Mesenchymal stem cell (in vitro differentiated cells and primary cell): Measurements from ENCODE around the gene TRHDE.

Source experiments
- DNase-seq: peaks from one replicate; pipeline ENCODE4 v3.0.0-alpha.2; 2013
- H2AFZ ChIP-seq: one replicate; pipeline ENCODE4 v1.6.1; 2013; ENCODE audit warnings: low read depth, mild to moderate bottlenecking, control low read depth, inconsistent platforms, low read length, moderate library complexity
- H2AK5ac ChIP-seq: 2 replicates; pipeline ENCODE4 v1.6.1; 2013; ENCODE audit warnings: low read length, moderate library complexity, mild to moderate bottlenecking, inconsistent platforms; ENCODE audit not compliant: severe bottlenecking
- H2BK120ac ChIP-seq: one replicate; pipeline ENCODE4 v1.6.1; 2013; ENCODE audit warnings: low read depth, mild to moderate bottlenecking, inconsistent platforms, low read length, moderate library complexity
- H2BK12ac ChIP-seq, 2 experiments: one replicate each; pipeline ENCODE4 v1.6.1; 2013; ENCODE audit warnings: inconsistent platforms in 2 of 2, low read length in 2 of 2, mild to moderate bottlenecking in 2 of 2, moderate library complexity in 2 of 2, control low read depth in 1 of 2
- H2BK15ac ChIP-seq: one replicate; pipeline ENCODE4 v1.6.1; 2013; ENCODE audit warnings: mild to moderate bottlenecking, low read depth, inconsistent platforms; ENCODE audit not compliant: poor library complexity, severe bottlenecking
- H2BK5ac ChIP-seq: 2 replicates; pipeline ENCODE4 v1.6.1; 2013; ENCODE audit warnings: low read depth, mild to moderate bottlenecking, low read length, control low read depth, inconsistent platforms; ENCODE audit not compliant: poor library complexity, severe bottlenecking
- H3K14ac ChIP-seq, 2 experiments: one replicate each; pipeline ENCODE4 v1.6.1; 2013; ENCODE audit warnings: inconsistent platforms in 2 of 2, low read length in 2 of 2, control low read depth in 1 of 2, mild to moderate bottlenecking in 1 of 2, moderate library complexity in 1 of 2
- H3K18ac ChIP-seq, 2 experiments: one replicate each; pipeline ENCODE4 v1.6.1; 2013; ENCODE audit warnings: inconsistent platforms in 2 of 2, low read length in 2 of 2, control low read depth in 1 of 2, low read depth in 1 of 2, mild to moderate bottlenecking in 1 of 2
- H3K23ac ChIP-seq, 2 experiments: one replicate each; pipeline ENCODE4 v1.6.1; 2013; ENCODE audit warnings: inconsistent platforms in 2 of 2, low read length in 2 of 2, mild to moderate bottlenecking in 2 of 2, moderate library complexity in 2 of 2, control low read depth in 1 of 2
- H3K27ac ChIP-seq: 2 replicates; pipeline ENCODE4 v1.5.1; 2013; ENCODE audit warnings: mild to moderate bottlenecking, moderate library complexity, low read length, control low read depth, inconsistent platforms; ENCODE audit not compliant: poor library complexity, severe bottlenecking
- H3K27me3 ChIP-seq, 2 experiments: 2 replicates each; pipeline versions ENCODE4 v1.6.1 to v1.7.0; 2013; ENCODE audit warnings: low read length in 2 of 2, mild to moderate bottlenecking in 2 of 2, moderate library complexity in 2 of 2, control low read depth in 1 of 2, inconsistent platforms in 1 of 2; ENCODE audit not compliant: control insufficient read depth in 1 of 2, insufficient read depth in 1 of 2
- H3K36me3 ChIP-seq, 2 experiments: 2 replicates each; pipeline versions ENCODE4 v1.6.1 to v1.7.0; 2013; ENCODE audit warnings: low read length in 2 of 2, control low read depth in 1 of 2, inconsistent platforms in 1 of 2, low read depth in 1 of 2, mild to moderate bottlenecking in 1 of 2; ENCODE audit not compliant: insufficient read depth in 2 of 2, control insufficient read depth in 1 of 2
- H3K4ac ChIP-seq, 2 experiments: one replicate each; pipeline ENCODE4 v1.6.1; 2013; ENCODE audit warnings: inconsistent platforms in 2 of 2, low read length in 2 of 2, mild to moderate bottlenecking in 2 of 2, moderate library complexity in 2 of 2, control low read depth in 1 of 2, low read depth in 1 of 2
- H3K4me1 ChIP-seq: 2 replicates; pipeline ENCODE4 v1.6.1; 2013; ENCODE audit warnings: low read depth, low read length, control low read depth; ENCODE audit not compliant: control insufficient read depth, insufficient read depth
- H3K4me2 ChIP-seq: 2 replicates; pipeline ENCODE4 v1.6.1; 2013; ENCODE audit warnings: low read length, mild to moderate bottlenecking, inconsistent platforms; ENCODE audit not compliant: poor library complexity, severe bottlenecking
- H3K4me3 ChIP-seq, 2 experiments: 2 replicates each; pipeline versions ENCODE4 v1.5.1 to v1.7.0; 2013; ENCODE audit warnings: low read length in 2 of 2, mild to moderate bottlenecking in 2 of 2, control low read depth in 1 of 2, low read depth in 1 of 2; ENCODE audit not compliant: insufficient read depth in 1 of 2
- H3K79me1 ChIP-seq: replicated peaks from 2 replicates; pipeline ENCODE4 v1.6.1; 2013; ENCODE audit warnings: mild to moderate bottlenecking, control low read depth, low read length, inconsistent platforms; ENCODE audit not compliant: poor library complexity, severe bottlenecking
- H3K9ac ChIP-seq: 2 replicates; pipeline ENCODE4 v1.7.0; 2013; ENCODE audit warnings: mild to moderate bottlenecking, low read length, moderate library complexity
- H3K9me3 ChIP-seq: 2 replicates; pipeline ENCODE4 v1.7.0; 2013; ENCODE audit warnings: mild to moderate bottlenecking, low read length; ENCODE audit not compliant: control insufficient read depth
- H4K8ac ChIP-seq: one replicate; pipeline ENCODE4 v1.6.1; 2013; ENCODE audit warnings: inconsistent platforms, mild to moderate bottlenecking, low read length, moderate library complexity
- H4K91ac ChIP-seq: one replicate; pipeline ENCODE4 v1.6.1; 2013; ENCODE audit warnings: mild to moderate bottlenecking, low read length, inconsistent platforms
- WGBS: methylation state at CpG from one replicate; pipeline ENCODE4 v1.1.7; 2013; ENCODE audit warnings: mixed read lengths; 5-methylcytosine and 5-hydroxymethylcytosine counted together

TRHDE gene

GRCh38 chr12:72313806-72314205, 41.6 kb downstream of the TRHDE start:
- Histone ChIP-seq H2BK12ac (peak overlapping the region in 1 of 2 experiments; percentile 39), H3K27ac (no peak overlapping the region), H4K91ac (no peak overlapping the region), H3K9ac (no peak overlapping the region), H3K14ac (no peak overlapping the region), H3K36me3 (no peaks in the 10 kb centered on the region), H3K4ac (no peak overlapping the region), H3K4me1 (no peaks in the 10 kb centered on the region), H2AK5ac (no peak overlapping the region), H3K27me3 (no peaks in the 10 kb centered on the region), H3K4me2 (no peak overlapping the region), H2BK15ac (no peak overlapping the region), H2BK120ac (no peak overlapping the region), H3K9me3 (no peaks in the 10 kb centered on the region), H3K18ac (no peak overlapping the region), H2AFZ (no peak overlapping the region), H4K8ac (no peak overlapping the region), H3K4me3 (no peak overlapping the region), H2BK5ac (no peak overlapping the region), H3K79me1 (peaks cover 1% of the 10 kb centered on the region), H3K23ac (no peak overlapping the region)
- WGBS, result 31% methylated on average over 2 of the region's 2 CpGs
- DNase-seq, result peak; percentile 26

- WGBS, result no CpG with 5 or more reads among the region's 3 CpGs
- no peak overlapping the region for H2AK5ac ChIP-seq
- no peak overlapping the region for H4K91ac ChIP-seq
- no peak overlapping the region for H2BK120ac ChIP-seq
- no peaks in the 10 kb centered on the region for H3K27me3 ChIP-seq
- no peak overlapping the region for H3K18ac ChIP-seq
- no peak overlapping the region for H2AFZ ChIP-seq
- no peaks in the 10 kb centered on the region for H3K4me1 ChIP-seq
- H3K9ac ChIP-seq, result no peak overlapping the region
- no peak for DNase-seq
- no peak overlapping the region for H2BK15ac ChIP-seq
- no peak overlapping the region for H4K8ac ChIP-seq
- no peak overlapping the region for H3K23ac ChIP-seq
- no peaks in the 10 kb centered on the region for H3K9me3 ChIP-seq
- H2BK5ac ChIP-seq, result no peak overlapping the region
- H3K79me1 ChIP-seq, result no peaks in the 10 kb centered on the region
- H3K14ac ChIP-seq, result no peak overlapping the region
- H3K4me3 ChIP-seq, result no peak overlapping the region
- H3K4ac ChIP-seq, result no peak overlapping the region
- no peak overlapping the region for H2BK12ac ChIP-seq
- H3K27ac ChIP-seq, result no peak overlapping the region
- H3K36me3 ChIP-seq, result no peaks in the 10 kb centered on the region
- no peak overlapping the region for H3K4me2 ChIP-seq
These were observed 43.7 kb downstream of the TRHDE start for GRCh38 chr12:72315858-72316257.

DNA sequence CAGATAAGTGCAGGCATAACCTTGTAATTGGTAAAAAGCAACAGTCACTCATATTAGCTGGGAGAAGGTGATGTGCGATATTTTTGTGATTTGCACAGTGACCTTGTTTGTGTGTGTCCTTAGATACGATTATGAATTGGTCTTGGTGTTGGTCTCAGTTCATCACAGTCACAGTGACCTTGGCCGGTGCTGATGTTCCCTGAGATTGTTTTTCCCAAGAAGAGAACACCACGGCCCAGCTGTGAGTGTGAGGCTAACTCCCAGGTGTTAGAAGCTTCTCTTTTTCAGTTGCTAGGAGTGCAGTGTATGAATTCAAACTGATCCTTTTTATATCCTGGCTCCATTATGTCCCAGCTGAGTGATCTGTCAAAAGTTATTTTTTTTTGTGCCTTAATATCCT, 46.2 kb downstream of the TRHDE start:
- no peaks in the 10 kb centered on the region for H3K27me3 ChIP-seq
- H3K27ac ChIP-seq, result no peak overlapping the region
- H3K4me2 ChIP-seq, result no peak overlapping the region
- no peaks in the 10 kb centered on the region for H3K79me1 ChIP-seq
- H2AFZ ChIP-seq, result no peak overlapping the region
- WGBS, result 97% methylated on average over 4 of the region's 4 CpGs
- H4K91ac ChIP-seq, result no peak overlapping the region
- no peak overlapping the region for H3K23ac ChIP-seq
- no peak overlapping the region for H4K8ac ChIP-seq
- H3K14ac ChIP-seq, result no peak overlapping the region
- no peak overlapping the region for H2BK5ac ChIP-seq
- no peak overlapping the region for H3K18ac ChIP-seq
- no peak overlapping the region for H3K4ac ChIP-seq
- DNase-seq, result no peak
- no peak overlapping the region for H2AK5ac ChIP-seq
- H3K9me3 ChIP-seq, result no peaks in the 10 kb centered on the region
- H3K4me1 ChIP-seq, result no peaks in the 10 kb centered on the region
- no peak overlapping the region for H3K9ac ChIP-seq
- no peak overlapping the region for H2BK15ac ChIP-seq
- H2BK120ac ChIP-seq, result no peak overlapping the region
- no peaks in the 10 kb centered on the region for H3K36me3 ChIP-seq
- no peak overlapping the region for H2BK12ac ChIP-seq
- no peak overlapping the region for H3K4me3 ChIP-seq

- WGBS, result no CpG with 5 or more reads among the region's 1 CpG
- no peak overlapping the region for H2BK15ac ChIP-seq
- H4K91ac ChIP-seq, result no peak overlapping the region
- no peaks in the 10 kb centered on the region for H3K9me3 ChIP-seq
- H3K27me3 ChIP-seq, result no peaks in the 10 kb centered on the region
- no peak overlapping the region for H2BK120ac ChIP-seq
- no peak overlapping the region for H3K4ac ChIP-seq
- H3K4me1 ChIP-seq, result no peaks in the 10 kb centered on the region
- no peak overlapping the region for H3K4me2 ChIP-seq
- H2BK5ac ChIP-seq, result no peak overlapping the region
- no peaks in the 10 kb centered on the region for H3K36me3 ChIP-seq
- H3K23ac ChIP-seq, result no peak overlapping the region
- H3K14ac ChIP-seq, result no peak overlapping the region
- H3K27ac ChIP-seq, result no peak overlapping the region
- no peak overlapping the region for H2AK5ac ChIP-seq
- no peak overlapping the region for H2AFZ ChIP-seq
- no peaks in the 10 kb centered on the region for H3K79me1 ChIP-seq
- H3K18ac ChIP-seq, result peak overlapping the region in 1 of 2 experiments; percentile 43
- peak; percentile 27 for DNase-seq
- H2BK12ac ChIP-seq, result peak overlapping the region in 1 of 2 experiments; percentile 77
- no peak overlapping the region for H4K8ac ChIP-seq
- no peak overlapping the region for H3K4me3 ChIP-seq
- no peak overlapping the region for H3K9ac ChIP-seq
These were observed 51.7 kb downstream of the TRHDE start for GRCh38 chr12:72323881-72324280.
